ENCODE measurements around the gene ABCA12.

DNA sequence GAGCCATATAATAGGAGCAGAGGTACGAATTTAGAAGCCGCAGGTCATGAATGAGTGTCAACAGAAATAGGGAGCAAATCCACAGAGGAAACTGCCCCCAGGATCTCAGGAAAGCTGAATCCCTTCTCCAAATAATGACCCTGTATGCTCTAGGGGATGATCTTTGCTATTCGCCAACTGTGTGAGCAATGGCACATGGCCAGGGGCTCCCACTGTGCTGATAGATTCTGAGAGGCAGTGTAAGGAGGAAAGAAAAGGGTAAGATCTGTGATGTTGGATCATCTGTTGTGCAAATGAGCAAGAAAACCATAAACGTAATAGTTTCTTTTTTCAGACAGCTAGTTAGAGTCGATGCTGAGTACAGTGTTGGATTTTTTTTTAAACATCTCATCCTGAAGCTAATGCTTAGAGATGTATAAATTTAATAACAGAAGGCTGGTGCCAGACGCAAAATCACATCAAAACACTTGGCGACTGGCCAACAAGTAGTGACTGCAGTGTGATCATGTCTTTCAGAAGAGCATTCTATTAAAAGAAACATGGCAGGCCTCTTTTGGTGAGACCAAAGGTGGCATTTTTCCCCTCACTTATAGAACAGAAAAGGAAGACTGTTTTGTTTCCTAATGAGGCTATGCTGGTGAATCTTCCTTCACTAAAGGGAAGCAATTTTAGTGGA, 77.4 kb downstream of the ABCA12 start:
- TF ChIP-seq, protein P1, sequence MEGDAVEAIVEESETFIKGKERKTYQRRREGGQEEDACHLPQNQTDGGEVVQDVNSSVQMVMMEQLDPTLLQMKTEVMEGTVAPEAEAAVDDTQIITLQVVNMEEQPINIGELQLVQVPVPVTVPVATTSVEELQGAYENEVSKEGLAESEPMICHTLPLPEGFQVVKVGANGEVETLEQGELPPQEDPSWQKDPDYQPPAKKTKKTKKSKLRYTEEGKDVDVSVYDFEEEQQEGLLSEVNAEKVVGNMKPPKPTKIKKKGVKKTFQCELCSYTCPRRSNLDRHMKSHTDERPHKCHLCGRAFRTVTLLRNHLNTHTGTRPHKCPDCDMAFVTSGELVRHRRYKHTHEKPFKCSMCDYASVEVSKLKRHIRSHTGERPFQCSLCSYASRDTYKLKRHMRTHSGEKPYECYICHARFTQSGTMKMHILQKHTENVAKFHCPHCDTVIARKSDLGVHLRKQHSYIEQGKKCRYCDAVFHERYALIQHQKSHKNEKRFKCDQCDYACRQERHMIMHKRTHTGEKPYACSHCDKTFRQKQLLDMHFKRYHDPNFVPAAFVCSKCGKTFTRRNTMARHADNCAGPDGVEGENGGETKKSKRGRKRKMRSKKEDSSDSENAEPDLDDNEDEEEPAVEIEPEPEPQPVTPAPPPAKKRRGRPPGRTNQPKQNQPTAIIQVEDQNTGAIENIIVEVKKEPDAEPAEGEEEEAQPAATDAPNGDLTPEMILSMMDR (IDR thresholded peaks at IDR 0.05), result no peak
- TF ChIP-seq EP300 (IDR thresholded peaks at IDR 0.05) (no peak), POLR2AphosphoS5 (IDR thresholded peaks at IDR 0.05) (no peak), POLR2A (IDR thresholded peaks at IDR 0.05; ENCODE audit: low read depth) (no peak)

Data from esophagus muscularis mucosa (tissue), 4 donors.